Pancreas (tissue), 10 donors: ENCODE data around the gene FOS. TPM values are rescaled to one million over a fixed set of nuclear protein-coding genes. Genes with fewer than 3 reads are reported as not detected.

Experiments
- ATAC-seq, 4 donors: fragments of 200-7000 bp; cut with Tn5 transposase; one replicate each; pipeline versions ENCODE4 v1.8.0 to v1.9.1; 2020; ENCODE audit warnings: mild to moderate bottlenecking in 4 of 4, moderate library complexity in 4 of 4
- DNase-seq, 6 donors: peaks; one replicate each; pipeline ENCODE4 v3.0.0-alpha.2; 2020
- FAIRE-seq: peaks from 2 replicates; lab custom pipeline; 2012; peaks lifted over from hg19 to GRCh38; lab: Jason Lieb, UNC
- H3K27ac ChIP-seq, 4 donors: fragments of 200-600 bp; sonication (generic); 1 replicate in 3 of 4; 2 replicates in 1 of 4; pipeline versions ENCODE4 v1.5.0 to v1.8.0; 2020
- H3K27me3 ChIP-seq, 4 donors: fragments of 200-600 bp; one replicate each; pipeline ENCODE4 v1.8.0; 2021
- H3K36me3 ChIP-seq, 3 donors: fragments of 200-600 bp; sonication (generic) in 1 of 3; one replicate each; pipeline versions ENCODE4 v1.5.0 to v1.8.0; 2020 to 2021
- H3K4me1 ChIP-seq, 3 donors: fragments of 200-600 bp; one replicate each; pipeline ENCODE4 v1.8.0; 2021
- H3K4me3 ChIP-seq, 4 donors: fragments of 200-600 bp; sonication (generic) in 2 of 4; one replicate each; pipeline versions ENCODE4 v1.5.0 to v1.8.0; 2020 to 2021
- H3K9me3 ChIP-seq, 4 donors: fragments of 200-600 bp; one replicate each; pipeline ENCODE4 v1.8.0; 2021
- CTCF ChIP-seq, 4 donors: fragments of 200-600 bp; sonication (generic) in 3 of 4; IDR thresholded peaks; one replicate each; pipeline versions ENCODE4 v1.5.0 to v1.8.0; 2021; ENCODE audit warnings: antibody characterized with exemption in 4 of 4
- WGBS, 2 donors: extraction: QIAGEN DNeasy Blood & Tissue Kit; methylation state at CpG; one replicate each; pipeline ENCODE4 v1.1.7; 2013; 5-methylcytosine and 5-hydroxymethylcytosine counted together
- intact Hi-C, 3 donors: fragments of 100-400 bp; cut with DNase I; formaldehyde crosslinking; loops; one replicate each; pipeline versions ENCODE4 v1.11.1 to v1.14.2; 2022
- polyA plus RNA-seq, 2 donors: library from polyadenylated mRNA; stranded (reverse); fragments of 200-250 nt; gene quantifications; one replicate each; pipeline ENCODE4 v1.2.3, GENCODE V29; 2013
- total RNA-seq, 6 donors: library from RNA; stranded (reverse); fragmentation: NEBNext Ultra II Directional in 4 of 6; extraction: Animal tissue kit (Norgen Biotek cat#: 25700) in 4 of 6; gene quantifications; one replicate each; pipeline versions ENCODE4 v1.2.1 to v1.2.4, GENCODE V29; 2021 to 2023
- donor health status: healthy with polysubstance abuse.
- donor health status: DM: no; HTN: no; CAD: no; lungs with moderate emphysema.
- donor health status: DM: no; HTN: no; CAD: no.
- donor health status: control.
- donor health status: control.
- donor health status: Bipolar disorder and iron deficiency.
- donor health status: DM: yes; HTN: yes; CAD: no.
- donor health status: DM: no; HTN: no; CAD: no.
- donor health status: DM: no; HTN: no; CAD: no.
- donor health status: DM: yes; HTN: yes; CAD: no.

The FOS gene
- total and polyA plus RNA-seq, 8 donors = 56.4 to 303 (median 98.2) TPM

- WGBS, 2 donors = 22 to 27% methylated on average over 13 of the region's 13 CpGs
- FAIRE-seq (peak; percentile 53), ATAC-seq (peak; percentile 1 to 27 (median 6)), DNase-seq (peak in 3 of 6 donors; percentile 47 to 62 (median 55))
- no peaks in the 10 kb centered on the region for H3K9me3 ChIP-seq
- peaks cover 0 to 18% (median 0%) of the 10 kb centered on the region in 3 donors for H3K36me3 ChIP-seq
- no peak for TF ChIP-seq CTCF (IDR thresholded peaks at IDR 0.05)
- H3K4me3 ChIP-seq = no peak overlapping the region
- H3K27me3 ChIP-seq = no peaks in the 10 kb centered on the region
- H3K4me1 ChIP-seq = peaks cover 10 to 28% (median 13%) of the 10 kb centered on the region in 3 donors
- H3K27ac ChIP-seq = peak overlapping the region; percentile 39 to 73 (median 60)
- intact Hi-C loops = loop anchor here in 1 of 3 donors (10.0 kb wide), 1 partner anchor 118 kb away; no protein-coding TSS in a partner anchor
These were observed 4.7 kb downstream of the FOS start for GRCh38 chr14:75283162-75283832.

GRCh38 chr14:75283833-75284563 is 5.4 kb downstream of the FOS start:
- H3K27me3 ChIP-seq = no peaks in the 10 kb centered on the region
- peak overlapping the region; percentile 39 to 73 (median 60) for H3K27ac ChIP-seq
- 71 to 80% methylated on average over 5 of the region's 5 CpGs for WGBS, 2 donors
- DNase-seq (peak in 3 of 6 donors; percentile 46 to 64 (median 56)), ATAC-seq (peak; percentile 24 to 44 (median 28)), FAIRE-seq (no peak)
- no peaks in the 10 kb centered on the region for H3K9me3 ChIP-seq
- peaks cover 0 to 18% (median 0%) of the 10 kb centered on the region in 3 donors for H3K36me3 ChIP-seq
- H3K4me3 ChIP-seq = no peak overlapping the region
- intact Hi-C loops = loop anchor here in 1 of 3 donors (10.0 kb wide), 1 partner anchor 119 kb away; no protein-coding TSS in a partner anchor
- no peak for TF ChIP-seq CTCF (IDR thresholded peaks at IDR 0.05)
- H3K4me1 ChIP-seq = peaks cover 10 to 28% (median 13%) of the 10 kb centered on the region in 3 donors

- FAIRE-seq (no peak), ATAC-seq (no peak), DNase-seq (no peak)
- no peak for TF ChIP-seq CTCF (IDR thresholded peaks at IDR 0.05)
- Histone ChIP-seq H3K27ac (no peak overlapping the region), H3K36me3 (peaks cover 0 to 13% (median 0%) of the 10 kb centered on the region in 3 donors), H3K4me1 (peaks cover 10 to 24% (median 13%) of the 10 kb centered on the region in 3 donors), H3K4me3 (no peak overlapping the region), H3K27me3 (no peaks in the 10 kb centered on the region), H3K9me3 (no peaks in the 10 kb centered on the region)
- intact Hi-C loops = loop anchor here in 1 of 3 donors (10.0 kb wide), 1 partner anchor 121 kb away; no protein-coding TSS in a partner anchor
These were observed 6.7 kb downstream of the FOS start for GRCh38 chr14:75285331-75285730.

GRCh38 chr14:75286313-75286712 is 7.7 kb downstream of the FOS start:
- H3K9me3 ChIP-seq = no peaks in the 10 kb centered on the region
- TF ChIP-seq CTCF (IDR thresholded peaks at IDR 0.05) = no peak
- intact Hi-C loops = loop anchor here in 1 of 3 donors (10.0 kb wide), 1 partner anchor 122 kb away; no protein-coding TSS in a partner anchor
- no peaks in the 10 kb centered on the region for H3K27me3 ChIP-seq
- no peak overlapping the region for H3K27ac ChIP-seq
- H3K4me1 ChIP-seq = peaks cover 6 to 16% (median 9%) of the 10 kb centered on the region in 3 donors
- no peak for ATAC-seq
- H3K4me3 ChIP-seq = no peak overlapping the region
- no peak for DNase-seq
- 81 to 82% methylated on average over 5 of the region's 5 CpGs for WGBS, 2 donors
- FAIRE-seq = no peak
- peaks cover 0 to 3% (median 0%) of the 10 kb centered on the region in 3 donors for H3K36me3 ChIP-seq
